A549 treated with Mapracorat at 1 μM for 4 hours (cell line): ENCODE measurements around the gene NCAPG. TPM values are rescaled to one million over a fixed set of nuclear protein-coding genes. Genes with fewer than 3 reads are reported as not detected.

ENCODE experiments used
- total RNA-seq: library from RNA; stranded (reverse); fragments of 200-300 nt; extraction: Qiagen RNA extraction; gene quantifications from 5 replicates; pipeline ENCODE4 v1.2.3, GENCODE V29; 2022

Gene NCAPG
- 22.1 to 28.9 TPM (median 26.7 TPM) in 5 replicates for total RNA-seq

GRCh38 chr4:17810260-17811077 lies at the start of gene NCAPG, which contains the start of gene DCAF16:
NCAPG (plus strand) TSS chr4:17810979; CDS start chr4:17811078, 99 bp downstream.
DCAF16 (minus strand) TSS chr4:17810757; CDS start chr4:17804141, 6,616 bp downstream.

GRCh38 chr4:17781300-17782287 lies 29.2 kb upstream of the NCAPG start, which contains the start of gene FAM184B:
FAM184B (minus strand) TSS chr4:17781621; CDS start chr4:17781299, 322 bp downstream.

Other genes starting within 250 kb of the NCAPG start
- 34.2 to 40.7 TPM (median 35.0 TPM) in 5 replicates for gene LAP3, start 233.8 kb upstream of the NCAPG start, total RNA-seq
- 19.9 to 38.2 TPM (median 32.2 TPM) in 5 replicates for gene MED28, start 196.3 kb upstream of the NCAPG start, total RNA-seq
- gene FAM184B, start 29.4 kb upstream of the NCAPG start, total RNA-seq: 0.02 to 0.08 TPM (median 0.05 TPM) in 4 of 5 replicates, not detected in the other
- gene DCAF16, start 222 bp upstream of the NCAPG start, total RNA-seq: 4.7 to 8.1 TPM (median 7.3 TPM) in 5 replicates
- gene LCORL, start 210.8 kb downstream of the NCAPG start, total RNA-seq: 3.1 to 5.4 TPM (median 5.1 TPM) in 5 replicates